Measurements from ENCODE around the gene SMOC1. TPM values are rescaled to one million over a fixed set of nuclear protein-coding genes. Genes with fewer than 3 reads are reported as not detected.

Gene SMOC1, protein sequence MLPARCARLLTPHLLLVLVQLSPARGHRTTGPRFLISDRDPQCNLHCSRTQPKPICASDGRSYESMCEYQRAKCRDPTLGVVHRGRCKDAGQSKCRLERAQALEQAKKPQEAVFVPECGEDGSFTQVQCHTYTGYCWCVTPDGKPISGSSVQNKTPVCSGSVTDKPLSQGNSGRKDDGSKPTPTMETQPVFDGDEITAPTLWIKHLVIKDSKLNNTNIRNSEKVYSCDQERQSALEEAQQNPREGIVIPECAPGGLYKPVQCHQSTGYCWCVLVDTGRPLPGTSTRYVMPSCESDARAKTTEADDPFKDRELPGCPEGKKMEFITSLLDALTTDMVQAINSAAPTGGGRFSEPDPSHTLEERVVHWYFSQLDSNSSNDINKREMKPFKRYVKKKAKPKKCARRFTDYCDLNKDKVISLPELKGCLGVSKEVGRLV
- 0.17 and 1.7 TPM in 2 replicates for total RNA-seq

DNA sequence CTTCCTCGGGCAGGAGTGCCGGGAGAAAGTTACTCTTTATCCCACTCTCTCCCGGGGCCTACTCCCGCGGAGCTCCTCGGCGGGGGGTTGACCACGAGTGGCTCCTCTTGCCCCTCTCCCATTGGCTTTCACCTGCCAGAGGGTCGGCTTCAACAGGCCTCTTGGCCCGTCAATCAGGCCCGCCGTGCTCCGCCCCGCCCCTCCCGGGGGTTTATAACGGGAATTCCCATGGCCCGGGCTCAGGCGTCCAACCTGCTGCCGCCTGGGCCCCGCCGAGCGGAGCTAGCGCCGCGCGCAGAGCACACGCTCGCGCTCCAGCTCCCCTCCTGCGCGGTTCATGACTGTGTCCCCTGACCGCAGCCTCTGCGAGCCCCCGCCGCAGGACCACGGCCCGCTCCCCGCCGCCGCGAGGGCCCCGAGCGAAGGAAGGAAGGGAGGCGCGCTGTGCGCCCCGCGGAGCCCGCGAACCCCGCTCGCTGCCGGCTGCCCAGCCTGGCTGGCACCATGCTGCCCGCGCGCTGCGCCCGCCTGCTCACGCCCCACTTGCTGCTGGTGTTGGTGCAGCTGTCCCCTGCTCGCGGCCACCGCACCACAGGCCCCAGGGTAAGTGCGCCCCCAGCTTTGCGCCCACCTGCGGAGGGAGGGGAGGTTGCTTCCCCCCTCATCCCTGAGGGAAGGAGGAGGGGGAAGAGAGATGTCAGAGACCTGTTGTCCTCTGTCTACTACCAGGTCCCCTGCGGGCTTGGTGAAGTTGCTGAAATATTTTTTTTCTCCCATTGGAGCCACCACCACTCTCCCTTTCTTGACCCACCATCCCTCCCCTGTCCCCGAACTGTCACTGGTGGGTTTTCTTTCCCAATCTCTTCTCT lies at the start of gene SMOC1:
TSS of gene SMOC1 (plus strand) at position 242 of the 869 bp plus-strand sequence. CDS start at position 505, 263 bp downstream.

Other genes with a start within 250 kb of the SMOC1 start
- gene SRSF5, start 112.3 kb upstream of the SMOC1 start, total RNA-seq = 135 and 268 TPM in 2 replicates
- not detected in 2 replicates for gene SLC10A1, start 82.2 kb upstream of the SMOC1 start, total RNA-seq